Measurements from ENCODE around the gene AGAP1.

The AGAP1 gene

DNA sequence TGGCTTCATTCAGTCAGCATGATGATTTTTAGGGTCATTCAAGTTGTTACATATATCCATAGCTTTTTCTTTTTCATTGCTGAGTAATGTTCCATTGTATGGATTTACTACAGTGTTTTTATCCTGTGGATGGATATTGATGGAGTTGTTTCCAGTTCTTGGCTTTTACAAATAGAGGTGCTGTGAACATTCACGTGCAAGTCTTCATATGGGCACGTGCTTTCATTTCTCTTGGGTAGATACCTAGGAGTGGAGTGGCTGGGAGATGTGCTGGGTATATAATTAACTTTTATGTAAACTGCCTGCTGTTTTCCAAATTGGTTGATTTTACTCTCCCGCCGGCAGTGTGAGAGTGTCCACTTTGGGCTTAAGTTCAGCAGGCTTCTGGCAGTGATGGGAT, 16.5 kb downstream of the AGAP1 start:
- no peaks in the 10 kb centered on the region for H3K27me3 ChIP-seq (ENCODE audit: control insufficient read depth, low read length)
- no peaks in the 10 kb centered on the region for H3F3A ChIP-seq (ENCODE audit: control insufficient read depth, insufficient read depth)
- H3K4me3 ChIP-seq (ENCODE audit: low read length), result no peak overlapping the region
- no peaks in the 10 kb centered on the region for H3K4me1 ChIP-seq (ENCODE audit: control insufficient read depth, low read length)
- H3K9me2 ChIP-seq (replicated peaks; ENCODE audit: control insufficient read depth, low read length), result no peaks in the 10 kb centered on the region
- H3K27ac ChIP-seq (ENCODE audit: low read depth, low read length), result no peak overlapping the region
- no peaks in the 10 kb centered on the region for H3K9me3 ChIP-seq (ENCODE audit: control insufficient read depth, insufficient read depth, low read length)
- H3K4me2 ChIP-seq (ENCODE audit: low read length), result no peak overlapping the region
- H3K36me3 ChIP-seq (ENCODE audit: control insufficient read depth, low read length), result no peaks in the 10 kb centered on the region
- TF ChIP-seq, protein P1, sequence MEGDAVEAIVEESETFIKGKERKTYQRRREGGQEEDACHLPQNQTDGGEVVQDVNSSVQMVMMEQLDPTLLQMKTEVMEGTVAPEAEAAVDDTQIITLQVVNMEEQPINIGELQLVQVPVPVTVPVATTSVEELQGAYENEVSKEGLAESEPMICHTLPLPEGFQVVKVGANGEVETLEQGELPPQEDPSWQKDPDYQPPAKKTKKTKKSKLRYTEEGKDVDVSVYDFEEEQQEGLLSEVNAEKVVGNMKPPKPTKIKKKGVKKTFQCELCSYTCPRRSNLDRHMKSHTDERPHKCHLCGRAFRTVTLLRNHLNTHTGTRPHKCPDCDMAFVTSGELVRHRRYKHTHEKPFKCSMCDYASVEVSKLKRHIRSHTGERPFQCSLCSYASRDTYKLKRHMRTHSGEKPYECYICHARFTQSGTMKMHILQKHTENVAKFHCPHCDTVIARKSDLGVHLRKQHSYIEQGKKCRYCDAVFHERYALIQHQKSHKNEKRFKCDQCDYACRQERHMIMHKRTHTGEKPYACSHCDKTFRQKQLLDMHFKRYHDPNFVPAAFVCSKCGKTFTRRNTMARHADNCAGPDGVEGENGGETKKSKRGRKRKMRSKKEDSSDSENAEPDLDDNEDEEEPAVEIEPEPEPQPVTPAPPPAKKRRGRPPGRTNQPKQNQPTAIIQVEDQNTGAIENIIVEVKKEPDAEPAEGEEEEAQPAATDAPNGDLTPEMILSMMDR (IDR thresholded peaks at IDR 0.05; ENCODE audit: low read depth, low read length, poor library complexity, severe bottlenecking), result no peak
- TF ChIP-seq EZH2phosphoT487 (IDR thresholded peaks at IDR 0.05; ENCODE audit: borderline replicate concordance, low read length), result no peak
- no peaks in the 10 kb centered on the region for H3K79me2 ChIP-seq (ENCODE audit: control insufficient read depth, low read length)
- no peaks in the 10 kb centered on the region for H4K20me1 ChIP-seq (ENCODE audit: control insufficient read depth, insufficient read depth, low read depth, low read length)

GRCh38 chr2:235511187-235511661, 17.4 kb downstream of the AGAP1 start:
- Histone ChIP-seq H3K9me2 (replicated peaks; ENCODE audit: control insufficient read depth, low read length) (no peaks in the 10 kb centered on the region), H3F3A (ENCODE audit: control insufficient read depth, insufficient read depth) (no peaks in the 10 kb centered on the region), H4K20me1 (ENCODE audit: control insufficient read depth, insufficient read depth, low read depth, low read length) (no peaks in the 10 kb centered on the region), H3K36me3 (ENCODE audit: control insufficient read depth, low read length) (no peaks in the 10 kb centered on the region), H3K27ac (ENCODE audit: low read depth, low read length) (no peak overlapping the region), H3K4me2 (ENCODE audit: low read length) (no peak overlapping the region), H3K4me3 (ENCODE audit: low read length) (no peak overlapping the region), H3K79me2 (ENCODE audit: control insufficient read depth, low read length) (no peaks in the 10 kb centered on the region), H3K4me1 (ENCODE audit: control insufficient read depth, low read length) (no peaks in the 10 kb centered on the region), H3K27me3 (ENCODE audit: control insufficient read depth, low read length) (no peaks in the 10 kb centered on the region), H3K9me3 (ENCODE audit: control insufficient read depth, insufficient read depth, low read length) (no peaks in the 10 kb centered on the region)
- TF ChIP-seq, protein P1 (IDR thresholded peaks at IDR 0.05; ENCODE audit: low read depth, low read length, poor library complexity, severe bottlenecking), result no peak
- no peak for TF ChIP-seq EZH2phosphoT487 (IDR thresholded peaks at IDR 0.05; ENCODE audit: borderline replicate concordance, low read length)

DNA sequence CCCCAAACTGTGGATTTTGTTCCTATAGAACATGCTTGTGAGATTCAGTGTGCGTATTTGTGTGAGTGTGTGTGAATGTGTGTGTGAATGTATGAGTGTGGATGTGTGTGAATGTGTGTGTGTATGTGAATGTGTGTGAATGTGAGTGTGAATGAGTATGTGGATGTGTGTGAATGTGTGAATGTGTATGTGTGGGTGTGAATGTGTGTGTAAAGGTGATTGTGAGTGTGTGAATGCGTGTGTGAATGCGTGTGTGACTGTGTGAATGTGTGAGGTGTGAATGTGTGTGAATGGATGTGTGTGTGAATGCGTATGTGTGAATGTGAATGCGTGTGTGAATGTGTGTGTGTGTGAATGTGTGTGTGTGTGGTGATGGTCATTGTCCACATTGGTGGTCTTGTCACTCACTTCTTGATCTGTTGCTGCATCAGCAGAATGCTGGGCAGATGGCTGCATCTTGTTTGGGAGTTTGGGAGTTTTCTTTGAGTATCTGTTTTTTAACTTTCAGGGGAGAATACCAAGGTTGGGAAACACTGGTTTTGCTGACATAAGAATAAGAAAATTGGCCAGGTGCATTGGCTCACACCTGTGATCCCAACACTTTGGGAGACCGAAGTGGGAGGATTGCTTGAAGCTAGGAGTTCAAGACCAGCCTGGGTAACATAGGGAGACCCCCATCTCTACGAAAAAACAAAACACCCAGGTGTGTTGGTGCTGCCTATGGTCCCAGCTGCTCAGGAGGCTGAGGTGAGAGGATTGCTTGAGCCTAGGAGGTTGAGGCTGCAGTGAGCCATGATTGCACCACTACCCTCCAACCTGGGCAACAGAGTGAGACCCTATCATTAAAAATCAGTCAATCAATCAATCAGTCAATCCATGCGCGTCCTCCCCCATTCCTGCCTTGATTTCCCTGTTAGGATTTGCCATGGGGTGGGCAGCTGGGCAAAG, 18.2 kb downstream of the AGAP1 start:
- Histone ChIP-seq H3K36me3 (ENCODE audit: control insufficient read depth, low read length) (no peaks in the 10 kb centered on the region), H3K4me2 (ENCODE audit: low read length) (no peak overlapping the region), H3K9me2 (replicated peaks; ENCODE audit: control insufficient read depth, low read length) (no peaks in the 10 kb centered on the region), H3K9me3 (ENCODE audit: control insufficient read depth, insufficient read depth, low read length) (no peaks in the 10 kb centered on the region), H3K79me2 (ENCODE audit: control insufficient read depth, low read length) (no peaks in the 10 kb centered on the region), H3K27me3 (ENCODE audit: control insufficient read depth, low read length) (no peaks in the 10 kb centered on the region), H3K4me3 (ENCODE audit: low read length) (no peak overlapping the region), H3K27ac (ENCODE audit: low read depth, low read length) (no peak overlapping the region), H3F3A (ENCODE audit: control insufficient read depth, insufficient read depth) (no peaks in the 10 kb centered on the region), H3K4me1 (ENCODE audit: control insufficient read depth, low read length) (no peaks in the 10 kb centered on the region), H4K20me1 (ENCODE audit: control insufficient read depth, insufficient read depth, low read depth, low read length) (no peaks in the 10 kb centered on the region)
- TF ChIP-seq, protein P1 (IDR thresholded peaks at IDR 0.05; ENCODE audit: low read depth, low read length, poor library complexity, severe bottlenecking), result no peak
- TF ChIP-seq EZH2phosphoT487 (IDR thresholded peaks at IDR 0.05; ENCODE audit: borderline replicate concordance, low read length), result no peak

Data from DOHH2 (cell line).